Measurements from ENCODE around the gene MGAT5.
"Not testable (repeated sequence)": the region's sequence is repeated elsewhere in the genome, so short reads cannot be mapped to it uniquely, and the experiment has no call there.

MGAT5 gene

GRCh38 chr2:134462791-134463698 lies 209.2 kb downstream of the MGAT5 start:
- no peak for DNase-seq

- DNase-seq: no peak
Measured at GRCh38 chr2:134463699-134464022, 209.8 kb downstream of the MGAT5 start.

GRCh38 chr2:134465228-134466105 lies 211.6 kb downstream of the MGAT5 start:
- no peak for DNase-seq

GRCh38 chr2:134466141-134466540 lies 212.3 kb downstream of the MGAT5 start:
- peak in 9 of 56 donors; percentile 7 to 55 (median 12) for DNase-seq

GRCh38 chr2:134468164-134468563 lies 214.3 kb downstream of the MGAT5 start:
- no peak for DNase-seq

- no peak for DNase-seq
Measured at GRCh38 chr2:134468776-134469175, 214.9 kb downstream of the MGAT5 start.

- DNase-seq: no peak
Measured at GRCh38 chr2:134469516-134470115, 215.7 kb downstream of the MGAT5 start.

GRCh38 chr2:134470561-134471168 lies 216.8 kb downstream of the MGAT5 start:
- DNase-seq: no peak

GRCh38 chr2:134476982-134477381 lies 223.1 kb downstream of the MGAT5 start:
- DNase-seq: not testable (repeated sequence)

- DNase-seq: no peak
Measured at GRCh38 chr2:134479696-134480330, 225.9 kb downstream of the MGAT5 start.

GRCh38 chr2:134482131-134482723 lies 228.4 kb downstream of the MGAT5 start:
- no peak for DNase-seq

GRCh38 chr2:134482766-134483340 lies 229.0 kb downstream of the MGAT5 start:
- DNase-seq: no peak

GRCh38 chr2:134489732-134490384 lies 236.0 kb downstream of the MGAT5 start:
- DNase-seq: no peak

GRCh38 chr2:134490559-134490958 lies 236.7 kb downstream of the MGAT5 start:
- no peak for DNase-seq

GRCh38 chr2:134491022-134491421 lies 237.2 kb downstream of the MGAT5 start:
- no peak for DNase-seq

- peak in 5 of 56 donors; percentile 2 to 27 (median 5) for DNase-seq
Measured at GRCh38 chr2:134491771-134492441, 238.0 kb downstream of the MGAT5 start.

GRCh38 chr2:134493797-134494196 lies 239.9 kb downstream of the MGAT5 start:
- DNase-seq: no peak

- no peak for DNase-seq
Measured at GRCh38 chr2:134498654-134499053, 244.8 kb downstream of the MGAT5 start.
